ENCODE measurements around the gene SSBP2. TPM values are rescaled to one million over a fixed set of nuclear protein-coding genes. Genes with fewer than 3 reads are reported as not detected.

SSBP2 gene
- total RNA-seq, 1 experiment from 2014 or later, result 5.2 TPM

DNA sequence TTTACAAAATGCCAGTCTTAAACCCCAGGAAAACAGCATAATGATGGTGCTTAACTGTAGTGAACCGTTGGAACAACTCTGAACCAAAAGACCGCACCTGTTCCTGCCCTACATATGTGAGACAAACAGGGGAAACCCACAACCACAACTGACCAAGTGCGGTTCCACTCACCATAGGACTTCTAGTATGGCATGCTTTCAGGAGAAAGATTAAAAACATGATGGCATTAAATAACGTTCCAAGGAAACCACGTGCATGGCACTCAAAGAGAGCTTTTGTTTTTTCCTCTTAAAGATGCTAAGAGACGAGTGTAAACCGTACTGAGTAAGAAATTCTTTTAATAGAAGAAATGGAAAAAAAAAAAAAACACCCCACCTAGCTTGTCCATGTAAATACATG lies 119.8 kb downstream of the SSBP2 start (continued):
- TF ChIP-seq, protein P1, sequence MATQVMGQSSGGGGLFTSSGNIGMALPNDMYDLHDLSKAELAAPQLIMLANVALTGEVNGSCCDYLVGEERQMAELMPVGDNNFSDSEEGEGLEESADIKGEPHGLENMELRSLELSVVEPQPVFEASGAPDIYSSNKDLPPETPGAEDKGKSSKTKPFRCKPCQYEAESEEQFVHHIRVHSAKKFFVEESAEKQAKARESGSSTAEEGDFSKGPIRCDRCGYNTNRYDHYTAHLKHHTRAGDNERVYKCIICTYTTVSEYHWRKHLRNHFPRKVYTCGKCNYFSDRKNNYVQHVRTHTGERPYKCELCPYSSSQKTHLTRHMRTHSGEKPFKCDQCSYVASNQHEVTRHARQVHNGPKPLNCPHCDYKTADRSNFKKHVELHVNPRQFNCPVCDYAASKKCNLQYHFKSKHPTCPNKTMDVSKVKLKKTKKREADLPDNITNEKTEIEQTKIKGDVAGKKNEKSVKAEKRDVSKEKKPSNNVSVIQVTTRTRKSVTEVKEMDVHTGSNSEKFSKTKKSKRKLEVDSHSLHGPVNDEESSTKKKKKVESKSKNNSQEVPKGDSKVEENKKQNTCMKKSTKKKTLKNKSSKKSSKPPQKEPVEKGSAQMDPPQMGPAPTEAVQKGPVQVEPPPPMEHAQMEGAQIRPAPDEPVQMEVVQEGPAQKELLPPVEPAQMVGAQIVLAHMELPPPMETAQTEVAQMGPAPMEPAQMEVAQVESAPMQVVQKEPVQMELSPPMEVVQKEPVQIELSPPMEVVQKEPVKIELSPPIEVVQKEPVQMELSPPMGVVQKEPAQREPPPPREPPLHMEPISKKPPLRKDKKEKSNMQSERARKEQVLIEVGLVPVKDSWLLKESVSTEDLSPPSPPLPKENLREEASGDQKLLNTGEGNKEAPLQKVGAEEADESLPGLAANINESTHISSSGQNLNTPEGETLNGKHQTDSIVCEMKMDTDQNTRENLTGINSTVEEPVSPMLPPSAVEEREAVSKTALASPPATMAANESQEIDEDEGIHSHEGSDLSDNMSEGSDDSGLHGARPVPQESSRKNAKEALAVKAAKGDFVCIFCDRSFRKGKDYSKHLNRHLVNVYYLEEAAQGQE (IDR thresholded peaks at IDR 0.05; ENCODE audit: low read depth), result no peak
- TF ChIP-seq CTCF (IDR thresholded peaks at IDR 0.05 in 2 of 3, conservative IDR thresholded peaks at IDR 0.05 in 1 of 3; ENCODE audit: borderline replicate concordance in 1 of 3, insufficient read depth in 1 of 3, low read depth in 2 of 3, low read length in 2 of 3), result no peak
- no peak for TF ChIP-seq POLR2A (IDR thresholded peaks at IDR 0.05; ENCODE audit: borderline replicate concordance, extremely low read depth, insufficient read depth, insufficient read length)

DNA sequence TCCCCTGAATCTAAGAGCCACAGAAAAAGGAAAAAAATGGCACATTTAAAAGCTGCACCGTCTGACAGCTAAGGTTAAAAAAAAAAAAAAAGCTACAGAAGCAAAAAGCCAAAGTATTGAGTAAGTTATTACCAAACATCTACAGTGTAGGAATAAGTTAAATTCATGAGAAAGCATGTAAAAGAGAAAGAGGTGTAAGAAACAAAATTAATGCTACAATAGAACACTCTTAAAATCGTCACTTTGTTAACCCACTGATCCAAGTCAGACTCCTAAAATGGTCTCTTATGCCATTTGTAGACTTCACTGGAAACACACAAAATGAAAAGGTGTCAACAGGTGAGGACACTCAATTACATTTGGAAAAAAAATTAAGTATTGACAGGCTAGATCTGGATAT lies 120.2 kb downstream of the SSBP2 start:
- Histone ChIP-seq H3K9ac (ENCODE audit: low read length) (no peak overlapping the region), H3K9me3 (ENCODE audit: control insufficient read depth in 1 of 2, insufficient read depth in 1 of 2, low read depth in 1 of 2, low read length in 2 of 2) (no peaks in the 10 kb centered on the region), H3K4me2 (ENCODE audit: low read length) (no peak overlapping the region), H2AFZ (ENCODE audit: low read depth, low read length, poor library complexity, severe bottlenecking) (no peak overlapping the region), H4K20me1 (ENCODE audit: insufficient read depth) (no peaks in the 10 kb centered on the region), H3K4me1 (ENCODE audit: control insufficient read depth in 1 of 2, insufficient read depth in 2 of 2, low read length in 2 of 2) (peaks cover 11 to 16% of the 10 kb centered on the region in 2 experiments; a peak in 3 of 4 replicates), H3K36me3 (ENCODE audit: control insufficient read depth in 1 of 2, insufficient read depth in 2 of 2, low read length in 2 of 2) (no peaks in the 10 kb centered on the region), H3K9me2 (ENCODE audit: insufficient read depth) (no peaks in the 10 kb centered on the region), H3K4me3 (replicated peaks in 1 of 2; ENCODE audit: low read depth in 1 of 2, low read length in 2 of 2) (no peak overlapping the region), H3K79me2 (ENCODE audit: insufficient read depth, low read length) (no peaks in the 10 kb centered on the region), H3K27ac (ENCODE audit: low read depth, low read length) (no peak overlapping the region), H3K27me3 (ENCODE audit: insufficient read depth, low read length) (no peaks in the 10 kb centered on the region)
- no TSS peak for BruUV-seq (replicated peaks)
- intact Hi-C loops (cut with micrococcal nuclease), result no loop called here
- TF ChIP-seq YY1 (IDR thresholded peaks at IDR 0.05; ENCODE audit: extremely low read depth, insufficient replicate concordance, low read depth, low read length) (no peak), JUND (IDR thresholded peaks at IDR 0.05) (no peak), MAX (IDR thresholded peaks at IDR 0.05) (no peak), RAD21 (IDR thresholded peaks at IDR 0.05; ENCODE audit: low read depth) (no peak), FOSL1 (IDR thresholded peaks at IDR 0.05; ENCODE audit: low read depth) (no peak)
- DNase-seq (ENCODE audit: low read depth, low spot score) (no peak), ATAC-seq (no peak)
- ChIA-PET CTCF (no interaction called here), RAD21 (ENCODE audit: low non-redundant PET in 1 of 2, low total read pairs in 2 of 2, uncharacterized antibody in 2 of 2, unreplicated experiment in 2 of 2) (no interaction called here), POLR2A (interaction anchor here (0.7 kb wide), 1 partner anchor 422 kb away, joined by 3 read pairs; no protein-coding TSS in a partner anchor)

Data from HCT116 (cell line).